ENCODE measurements around the gene MACROD2.

Gene MACROD2

DNA sequence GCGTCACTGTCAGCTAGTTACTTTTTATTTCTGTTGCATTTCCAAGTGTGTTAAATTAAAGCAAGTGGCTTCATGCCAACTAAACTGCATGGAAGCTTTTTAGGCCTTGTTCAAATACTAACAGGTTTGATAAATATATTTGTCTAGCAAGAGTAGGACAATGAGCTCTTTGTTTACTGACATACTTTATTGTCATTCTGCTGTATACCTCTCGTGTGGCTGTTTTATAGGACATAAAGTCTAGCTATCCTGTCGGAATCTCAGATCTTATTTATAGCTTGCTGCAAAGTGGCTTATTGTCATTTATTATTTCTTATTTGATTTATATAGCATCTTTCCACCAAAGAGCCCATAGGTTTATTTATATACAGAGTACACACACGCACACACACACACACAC is 1866.9 kb downstream of the MACROD2 start:
- DNase-seq = no peak

DNA sequence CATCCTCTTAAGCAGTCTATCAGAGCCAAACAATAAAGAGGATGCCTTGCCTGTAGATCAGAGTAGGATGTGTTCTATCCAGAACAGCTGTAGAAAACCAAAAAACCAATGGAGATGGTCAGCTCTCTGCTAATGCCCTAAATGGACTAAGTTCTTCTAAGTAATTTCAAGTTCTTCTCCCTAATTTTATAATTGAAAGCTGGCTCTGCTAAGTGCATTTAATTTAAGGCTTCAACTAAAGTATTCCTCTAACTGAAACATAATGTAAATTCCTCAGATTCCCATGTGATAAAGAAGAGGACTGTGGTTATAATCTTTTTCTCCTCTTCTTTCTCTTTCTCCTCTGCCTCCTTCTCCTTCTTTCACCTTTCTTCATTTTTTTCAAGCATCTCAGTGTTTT is 1868.4 kb downstream of the MACROD2 start:
- DNase-seq = no peak

- no peak for DNase-seq
These were observed 1870.2 kb downstream of the MACROD2 start for GRCh38 chr20:15865553-15865952.

GRCh38 chr20:15866916-15867730 is 1871.8 kb downstream of the MACROD2 start:
- no peak for DNase-seq

GRCh38 chr20:15867899-15868298 is 1872.6 kb downstream of the MACROD2 start:
- DNase-seq = no peak

DNA sequence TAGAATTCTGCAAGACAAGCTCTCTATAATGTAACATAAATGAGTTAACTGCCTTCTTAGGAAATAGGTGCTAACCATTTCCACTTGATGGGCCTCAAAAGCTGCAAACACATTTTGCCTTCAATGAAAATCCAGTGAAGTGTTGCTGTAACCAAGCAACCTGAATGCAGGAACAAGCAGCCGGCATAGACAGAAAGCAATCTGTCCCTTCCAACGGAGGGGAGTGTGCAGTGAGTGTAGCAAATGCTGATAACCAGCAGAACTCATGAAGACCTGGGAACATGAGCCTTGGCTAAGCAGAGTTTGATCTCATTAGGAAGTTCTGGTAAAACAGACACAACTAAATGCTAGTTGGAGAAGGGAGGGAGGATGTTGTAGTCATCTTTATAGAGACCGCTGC is 1880.1 kb downstream of the MACROD2 start:
- DNase-seq = no peak

DNA sequence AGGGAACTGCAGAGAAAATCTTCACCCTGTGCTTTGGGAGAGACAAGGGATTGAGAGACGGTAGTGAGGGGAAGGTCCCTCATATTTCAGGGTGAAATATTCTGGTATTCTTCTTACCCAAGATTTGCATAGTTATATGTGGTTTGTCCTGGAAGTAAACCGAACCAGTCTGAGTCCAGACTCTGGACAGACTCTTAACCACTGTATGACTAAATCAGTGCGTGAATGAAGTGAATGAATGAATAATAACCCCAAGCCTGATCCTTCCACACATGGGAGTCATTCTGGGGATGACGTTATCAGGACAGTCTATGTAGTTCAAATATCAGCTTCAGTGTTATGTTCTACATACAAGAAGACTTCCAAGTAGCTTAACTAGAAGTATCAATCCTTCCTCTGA is 1887.2 kb downstream of the MACROD2 start:
- no peak for DNase-seq

DNA sequence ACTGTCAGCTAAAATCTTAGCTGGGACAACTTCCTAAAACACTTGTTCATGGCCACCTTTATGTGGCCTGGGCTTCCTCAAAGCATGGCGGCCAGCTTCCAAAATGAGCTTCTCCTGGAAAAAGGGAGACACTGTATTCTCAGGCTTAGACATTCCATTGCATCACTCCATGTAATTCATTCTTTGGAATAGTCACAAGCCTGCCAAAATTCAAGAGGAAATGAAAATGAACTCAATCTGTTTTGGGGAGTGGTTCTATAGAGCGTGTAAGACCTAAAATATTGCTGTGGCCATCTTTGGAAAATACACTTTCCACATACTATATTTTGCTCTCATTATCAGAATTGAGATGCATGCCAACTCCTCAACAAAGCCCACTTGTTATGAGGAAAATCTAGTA is 1890.9 kb downstream of the MACROD2 start:
- DNase-seq = no peak

GRCh38 chr20:15887387-15887786 is 1892.1 kb downstream of the MACROD2 start:
- no peak for DNase-seq

DNA sequence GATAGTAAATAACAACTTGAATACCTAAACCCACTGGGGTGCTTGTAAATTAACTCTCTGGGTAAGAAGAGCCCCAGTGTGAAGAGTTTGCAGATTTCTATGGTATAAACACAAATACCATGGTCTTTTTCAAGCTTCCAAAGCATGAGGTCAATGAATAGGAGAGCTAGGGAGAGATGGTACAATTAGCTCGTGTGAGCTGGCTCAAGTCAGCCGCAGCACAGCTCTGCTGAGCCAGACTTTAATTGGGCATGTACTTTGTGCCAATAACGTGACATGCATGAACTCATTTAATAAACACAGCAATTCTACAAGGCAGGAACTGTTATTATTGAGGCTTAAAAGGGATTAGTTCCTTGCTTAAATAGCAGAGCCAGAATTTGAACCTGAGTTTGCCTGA is 1893.7 kb downstream of the MACROD2 start:
- DNase-seq = no peak

- DNase-seq = no peak
These were observed 1894.4 kb downstream of the MACROD2 start for GRCh38 chr20:15889514-15890256.

GRCh38 chr20:15890407-15890982 is 1895.2 kb downstream of the MACROD2 start:
- DNase-seq = no peak

- DNase-seq = no peak
These were observed 1899.8 kb downstream of the MACROD2 start for GRCh38 chr20:15895126-15895525.

- DNase-seq = no peak
These were observed 1900.3 kb downstream of the MACROD2 start for GRCh38 chr20:15895560-15896084.

DNA sequence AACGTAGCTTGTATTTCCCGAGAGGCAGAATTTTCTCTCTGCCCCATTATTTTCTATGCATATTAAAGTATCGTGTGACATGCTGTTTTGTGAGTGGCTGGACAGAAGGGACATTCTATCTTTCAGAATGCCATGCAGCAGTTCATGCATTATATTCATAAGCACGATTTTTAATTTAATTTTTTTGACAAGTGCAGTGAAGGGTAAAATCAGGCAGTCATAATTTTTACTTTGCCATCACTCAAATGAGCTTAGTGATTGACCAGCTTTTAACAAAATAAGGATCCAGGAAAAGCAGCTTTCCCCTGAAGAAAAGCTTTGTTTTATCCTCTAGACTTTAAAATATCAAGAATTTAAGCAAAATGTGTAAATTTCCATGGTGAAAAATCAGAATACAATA is 1904.7 kb downstream of the MACROD2 start:
- DNase-seq = no peak

DNA sequence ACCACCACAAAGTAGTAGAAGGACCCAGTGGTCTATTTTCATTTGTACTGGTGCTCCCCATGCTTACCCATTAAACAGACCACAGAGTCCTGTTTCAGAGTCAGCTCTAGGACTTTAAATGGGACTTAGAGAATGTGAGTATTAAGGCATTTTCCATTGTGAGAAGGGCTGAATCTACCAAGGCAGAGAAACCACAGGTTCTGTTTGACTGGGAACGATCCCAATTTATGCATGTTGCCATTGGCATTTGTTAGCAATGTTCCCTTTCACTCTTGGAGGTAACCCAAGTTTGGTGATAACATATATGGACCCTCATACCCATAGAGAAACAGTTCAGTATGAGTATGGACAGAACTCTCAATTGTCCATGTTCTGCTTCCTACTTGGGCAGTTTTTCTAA is 1905.1 kb downstream of the MACROD2 start:
- DNase-seq = no peak

DNA sequence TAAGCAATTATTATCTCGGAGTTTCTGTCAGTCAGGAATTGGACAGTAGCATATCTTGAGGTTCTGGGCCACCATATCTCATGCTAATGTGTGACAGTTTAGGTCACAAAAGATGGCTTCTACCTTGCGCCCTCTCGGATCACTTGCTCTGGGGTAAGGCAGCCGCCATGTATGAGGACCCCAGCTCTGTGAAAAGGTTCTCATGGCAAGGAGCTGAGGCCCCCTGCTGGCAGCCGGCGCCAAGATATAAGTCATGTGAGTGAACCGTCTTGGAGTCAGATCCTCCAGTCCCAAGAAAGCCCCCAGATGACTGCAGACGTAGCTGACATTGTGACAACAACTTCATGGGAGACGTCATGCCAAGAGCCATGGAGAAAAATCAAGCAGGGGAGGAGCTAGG is 1907.2 kb downstream of the MACROD2 start:
- DNase-seq = no peak

GRCh38 chr20:15905661-15906060 is 1910.3 kb downstream of the MACROD2 start:
- no peak for DNase-seq

GRCh38 chr20:15909995-15910394 is 1914.7 kb downstream of the MACROD2 start:
- no peak for DNase-seq

DNA sequence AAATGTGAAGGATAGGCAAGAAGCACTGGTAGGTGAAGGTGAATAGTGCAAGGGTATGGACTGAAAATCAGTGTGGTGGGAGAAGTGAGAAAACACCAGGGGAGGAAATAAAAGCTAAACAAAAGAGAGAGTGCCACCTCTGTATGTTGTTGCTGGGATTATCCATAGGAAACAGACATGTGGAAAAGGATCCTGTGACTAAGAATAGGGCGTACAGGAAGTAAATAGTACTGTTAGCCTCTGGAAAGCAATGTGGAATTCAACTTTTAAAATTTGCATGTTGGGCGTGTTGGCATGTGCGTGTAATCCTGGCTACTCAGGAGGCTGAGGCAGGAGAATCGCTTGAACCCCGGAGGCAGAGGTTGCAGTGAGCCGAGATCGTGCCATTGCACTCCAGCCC is 1916.3 kb downstream of the MACROD2 start:
- no peak for DNase-seq

DNA sequence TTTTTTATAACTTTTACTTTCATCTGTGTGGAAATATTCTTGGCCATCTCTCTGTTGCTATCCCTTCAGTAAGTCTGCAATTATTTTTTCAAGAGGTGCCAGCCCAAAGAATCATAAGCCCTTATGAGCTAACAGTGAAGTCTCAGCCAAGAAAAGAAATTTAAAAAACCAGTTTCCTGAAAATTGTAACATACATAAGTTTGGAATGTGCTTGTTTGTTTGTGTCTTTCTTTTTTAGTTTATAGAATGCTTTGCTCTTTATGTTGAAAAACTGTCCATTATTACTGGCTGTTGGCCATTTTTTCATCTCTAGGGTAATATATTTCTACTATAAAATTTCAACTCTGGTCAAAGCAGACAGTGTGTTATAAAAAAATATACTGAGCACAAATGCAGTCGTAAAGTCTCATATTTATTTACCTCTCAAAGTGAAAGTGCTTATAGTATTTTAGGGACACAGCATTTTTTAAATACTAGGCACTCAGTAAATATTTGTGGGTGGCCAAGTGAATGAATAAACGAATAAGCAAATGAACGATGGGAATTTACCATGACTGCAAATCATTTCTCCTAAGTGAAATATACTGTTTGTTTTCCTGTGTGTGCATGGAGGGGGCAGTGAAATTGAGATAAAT is 1918.2 kb downstream of the MACROD2 start:
- DNase-seq = no peak

- DNase-seq = no peak
These were observed 1921.3 kb downstream of the MACROD2 start for GRCh38 chr20:15916623-15917022.

- no peak for DNase-seq
These were observed 1922.0 kb downstream of the MACROD2 start for GRCh38 chr20:15917283-15917682.
